ENCODE results near the gene TNF. TPM values are rescaled to one million over a fixed set of nuclear protein-coding genes. Genes with fewer than 3 reads are reported as not detected.

TNF gene
- total RNA-seq, 1 donor from 2014 or later, result 11.5 TPM

GRCh38 chr6:31541059-31541657 lies 34.2 kb upstream of the TNF start:
- Histone ChIP-seq H3K36me3 (peaks cover 30 to 43% of the 10 kb centered on the region in 2 donors), H3K9me3 (no peaks in the 10 kb centered on the region), H3K27me3 (no peaks in the 10 kb centered on the region), H3K27ac (peak overlapping the region; percentile 94 to 95), H3K4me3 (peak overlapping the region; percentile 76 to 88), H3K4me1 (peaks cover 13 to 32% of the 10 kb centered on the region in 2 donors)
- peak in 1 of 3 experiments; percentile 2 for TF ChIP-seq CTCF (IDR thresholded peaks at IDR 0.05)
- intact Hi-C loops (cut with DNase I), result loop anchor here (5.0 to 10.0 kb wide), 6 partner anchors 139 to 1874 kb away; partner anchors contain the start of genes AGER, CUTA, MICA and MRPS18B
- no peak for DNase-seq (ENCODE audit: low spot score in 2 of 2)

DNA sequence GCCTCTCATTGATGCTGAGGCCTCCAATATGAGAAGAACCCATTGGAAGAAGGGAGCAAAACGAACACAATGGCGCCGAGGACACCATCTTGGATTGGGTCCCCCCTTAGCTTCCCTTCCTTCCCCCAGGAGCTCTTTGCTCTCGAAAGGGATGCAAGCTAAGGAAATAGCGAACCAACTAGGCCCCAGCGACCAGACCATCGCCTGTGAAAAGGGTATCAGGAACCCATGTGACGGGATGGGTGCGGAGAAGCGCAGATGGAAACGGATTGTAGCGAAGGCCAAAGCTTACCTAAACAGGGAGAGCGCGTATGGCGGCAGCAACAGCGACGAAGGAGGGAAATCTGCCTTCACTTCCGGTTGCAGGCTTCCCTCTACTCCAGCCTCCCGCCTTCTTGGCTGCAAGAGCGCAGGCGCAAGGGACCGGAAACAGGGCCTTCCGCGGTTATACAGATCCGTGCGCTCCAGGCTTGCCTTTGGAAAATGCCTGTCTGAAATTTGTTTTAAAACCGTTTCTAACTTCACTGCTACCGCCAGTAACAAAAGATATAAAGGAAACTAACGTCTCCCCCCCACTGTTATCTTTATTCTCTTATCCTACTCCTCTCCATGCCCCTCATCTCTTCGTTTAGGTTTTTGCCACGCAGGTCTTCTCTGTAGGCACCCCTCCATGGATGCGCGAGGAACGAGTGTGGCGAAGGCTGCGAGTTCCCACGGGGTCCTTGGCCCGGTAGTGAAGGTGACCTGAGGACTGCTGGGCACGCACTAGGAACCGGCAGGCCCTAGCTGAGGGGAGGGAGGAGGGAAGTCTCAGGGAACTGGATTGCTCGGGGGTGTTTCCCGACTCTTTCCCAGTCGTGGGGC lies 33.5 kb upstream of the TNF start, which contains the start of gene DDX39B:
Gene DDX39B (minus strand): TSS at position 346 of the 864 bp plus-strand sequence. CDS start 1,471 bp downstream, outside the sequence.
- intact Hi-C loops (cut with DNase I), result loop anchor here (2.0 to 10.0 kb wide), 7 partner anchors 47 to 1873 kb away; partner anchors contain the start of genes AGER, CUTA, MICA and MRPS18B
- DNase-seq (ENCODE audit: low spot score in 2 of 2), result peak; percentile 83 to 97
- no peaks in the 10 kb centered on the region for H3K9me3 ChIP-seq
- no peaks in the 10 kb centered on the region for H3K27me3 ChIP-seq
- TF ChIP-seq CTCF (IDR thresholded peaks at IDR 0.05), result peak in 1 of 3 experiments; percentile 1
- peak within 1 kb of the TSS; percentile 94 to 95 for H3K27ac ChIP-seq
- peaks cover 23 to 36% of the 10 kb centered on the region in 2 donors for H3K36me3 ChIP-seq
- peaks cover 13 to 32% of the 10 kb centered on the region in 2 donors for H3K4me1 ChIP-seq
- H3K4me3 ChIP-seq, result peak within 1 kb of the TSS; percentile 76 to 88

DNA sequence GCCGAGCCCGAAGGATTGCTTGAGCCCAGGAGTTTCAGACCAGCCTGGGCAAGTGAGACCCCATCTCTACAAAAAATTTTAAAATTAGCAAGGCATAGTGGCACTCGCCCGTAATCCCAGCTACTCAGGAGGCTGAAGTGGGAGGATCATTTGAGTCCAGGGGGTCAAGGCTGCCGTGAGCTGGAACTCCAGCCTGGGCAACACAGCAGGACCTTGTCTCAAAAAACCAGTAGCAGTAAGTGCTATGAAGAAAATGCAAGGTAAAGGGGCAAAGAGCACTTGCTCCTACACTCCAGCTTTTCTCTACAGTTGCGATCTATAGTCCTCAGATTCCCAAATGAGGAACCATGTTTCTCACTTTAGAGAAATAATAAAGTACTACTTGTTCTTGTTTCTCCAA lies 31.7 kb upstream of the TNF start:
- no peak overlapping the region for H3K27ac ChIP-seq
- intact Hi-C loops (cut with DNase I), result loop anchor here (2.0 to 10.0 kb wide), 7 partner anchors 49 to 1871 kb away; partner anchors contain the start of genes AGER, CUTA, MICA and MRPS18B
- peaks cover 18 to 36% of the 10 kb centered on the region in 2 donors for H3K4me1 ChIP-seq
- no peak overlapping the region for H3K4me3 ChIP-seq
- TF ChIP-seq CTCF (IDR thresholded peaks at IDR 0.05), result no peak
- DNase-seq (ENCODE audit: low spot score in 2 of 2), result no peak
- H3K36me3 ChIP-seq, result peaks cover 7 to 18% of the 10 kb centered on the region in 2 donors
- no peaks in the 10 kb centered on the region for H3K9me3 ChIP-seq
- no peaks in the 10 kb centered on the region for H3K27me3 ChIP-seq

DNA sequence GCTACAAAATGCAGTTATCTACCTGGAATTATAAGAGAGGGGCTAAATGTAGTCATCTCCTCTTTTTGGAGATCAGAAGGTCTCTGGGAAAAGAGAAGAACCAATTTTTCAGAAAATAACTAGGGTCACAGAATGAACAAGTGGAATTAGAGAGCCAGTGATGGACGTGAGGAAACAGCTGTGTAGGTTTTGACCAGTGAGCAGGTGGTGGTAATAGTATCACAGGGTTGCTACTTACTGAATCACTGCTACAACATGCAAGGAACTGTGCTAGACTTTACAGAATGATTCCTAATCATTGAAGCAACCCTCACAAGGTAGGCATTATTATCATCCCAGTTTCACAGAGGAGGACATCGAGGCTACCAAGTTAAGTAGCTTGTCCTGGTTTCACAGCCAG lies 30.7 kb upstream of the TNF start:
- TF ChIP-seq CTCF (IDR thresholded peaks at IDR 0.05), result no peak
- Histone ChIP-seq H3K4me3 (no peak overlapping the region), H3K27me3 (no peaks in the 10 kb centered on the region), H3K27ac (no peak overlapping the region), H3K9me3 (no peaks in the 10 kb centered on the region), H3K36me3 (peaks cover 6 to 12% of the 10 kb centered on the region in 2 donors), H3K4me1 (peaks cover 17 to 26% of the 10 kb centered on the region in 2 donors)
- intact Hi-C loops (cut with DNase I), result loop anchor here (5.0 to 10.0 kb wide), 7 partner anchors 142 to 1870 kb away; partner anchors contain the start of genes AGER, CUTA, MICA and MRPS18B
- no peak for DNase-seq (ENCODE audit: low spot score in 2 of 2)

- intact Hi-C loops (cut with DNase I), result loop anchor here (5.0 to 10.0 kb wide), 5 partner anchors 187 to 1870 kb away; partner anchors contain the start of genes AGER, CUTA, MRPS18B and PHF1
- peaks cover under 1 to 8% of the 10 kb centered on the region in 2 donors for H3K36me3 ChIP-seq
- H3K27me3 ChIP-seq, result no peaks in the 10 kb centered on the region
- no peak for TF ChIP-seq CTCF (IDR thresholded peaks at IDR 0.05)
- peaks cover 11 to 20% of the 10 kb centered on the region in 2 donors for H3K4me1 ChIP-seq
- no peaks in the 10 kb centered on the region for H3K9me3 ChIP-seq
- no peak overlapping the region for H3K27ac ChIP-seq
- H3K4me3 ChIP-seq, result no peak overlapping the region
- DNase-seq (ENCODE audit: low spot score in 2 of 2), result no peak
These were observed 30.1 kb upstream of the TNF start for GRCh38 chr6:31545291-31545690.

Measured in ascending aorta (tissue), 2 donors.